Vagina (tissue), 2 donors: ENCODE data around the gene ZNF543.

Experiments
- POLR2A ChIP-seq, 2 donors: fragments of 450-650 bp; IDR thresholded peaks; one replicate each; pipeline ENCODE4 v1.6.1; 2017; ENCODE audit warnings: antibody characterized with exemption in 2 of 2, mild to moderate bottlenecking in 2 of 2, moderate library complexity in 2 of 2
- POLR2AphosphoS5 ChIP-seq, 2 donors: sonication (generic); formaldehyde crosslinking; IDR thresholded peaks; one replicate each; pipeline ENCODE4 v1.9.0; 2017; ENCODE audit warnings: antibody characterized with exemption in 2 of 2, mild to moderate bottlenecking in 2 of 2, low read depth in 1 of 2; ENCODE audit not compliant: insufficient read depth in 1 of 2
- TF ChIP-seq, protein P1 (sequence below), 3 experiments: fragments of 450-650 bp in 2 of 3; fragments of 200-600 bp in 1 of 3; sonication (generic) in 1 of 3; IDR thresholded peaks; one replicate each; pipeline ENCODE4 v1.5.1; 2017 to 2019; ENCODE audit warnings: antibody characterized with exemption in 3 of 3, mild to moderate bottlenecking in 2 of 3, moderate library complexity in 2 of 3

- TF ChIP-seq, protein P1, sequence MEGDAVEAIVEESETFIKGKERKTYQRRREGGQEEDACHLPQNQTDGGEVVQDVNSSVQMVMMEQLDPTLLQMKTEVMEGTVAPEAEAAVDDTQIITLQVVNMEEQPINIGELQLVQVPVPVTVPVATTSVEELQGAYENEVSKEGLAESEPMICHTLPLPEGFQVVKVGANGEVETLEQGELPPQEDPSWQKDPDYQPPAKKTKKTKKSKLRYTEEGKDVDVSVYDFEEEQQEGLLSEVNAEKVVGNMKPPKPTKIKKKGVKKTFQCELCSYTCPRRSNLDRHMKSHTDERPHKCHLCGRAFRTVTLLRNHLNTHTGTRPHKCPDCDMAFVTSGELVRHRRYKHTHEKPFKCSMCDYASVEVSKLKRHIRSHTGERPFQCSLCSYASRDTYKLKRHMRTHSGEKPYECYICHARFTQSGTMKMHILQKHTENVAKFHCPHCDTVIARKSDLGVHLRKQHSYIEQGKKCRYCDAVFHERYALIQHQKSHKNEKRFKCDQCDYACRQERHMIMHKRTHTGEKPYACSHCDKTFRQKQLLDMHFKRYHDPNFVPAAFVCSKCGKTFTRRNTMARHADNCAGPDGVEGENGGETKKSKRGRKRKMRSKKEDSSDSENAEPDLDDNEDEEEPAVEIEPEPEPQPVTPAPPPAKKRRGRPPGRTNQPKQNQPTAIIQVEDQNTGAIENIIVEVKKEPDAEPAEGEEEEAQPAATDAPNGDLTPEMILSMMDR (IDR thresholded peaks at IDR 0.05) = no peak
- TF ChIP-seq POLR2A (IDR thresholded peaks at IDR 0.05) = no peak
- no peak for TF ChIP-seq POLR2AphosphoS5 (IDR thresholded peaks at IDR 0.05; ENCODE audit: insufficient read depth in 1 of 2, low read depth in 1 of 2)
These were observed 15.2 kb upstream of the ZNF543 start for GRCh38 chr19:57305056-57305455.
